ENCODE data around the gene C3orf33. TPM values are rescaled to one million over a fixed set of nuclear protein-coding genes. Genes with fewer than 3 reads are reported as not detected.

Gene C3orf33
- total RNA-seq, 2 donors from 2014 or later, result 2.1 to 2.4 TPM

DNA sequence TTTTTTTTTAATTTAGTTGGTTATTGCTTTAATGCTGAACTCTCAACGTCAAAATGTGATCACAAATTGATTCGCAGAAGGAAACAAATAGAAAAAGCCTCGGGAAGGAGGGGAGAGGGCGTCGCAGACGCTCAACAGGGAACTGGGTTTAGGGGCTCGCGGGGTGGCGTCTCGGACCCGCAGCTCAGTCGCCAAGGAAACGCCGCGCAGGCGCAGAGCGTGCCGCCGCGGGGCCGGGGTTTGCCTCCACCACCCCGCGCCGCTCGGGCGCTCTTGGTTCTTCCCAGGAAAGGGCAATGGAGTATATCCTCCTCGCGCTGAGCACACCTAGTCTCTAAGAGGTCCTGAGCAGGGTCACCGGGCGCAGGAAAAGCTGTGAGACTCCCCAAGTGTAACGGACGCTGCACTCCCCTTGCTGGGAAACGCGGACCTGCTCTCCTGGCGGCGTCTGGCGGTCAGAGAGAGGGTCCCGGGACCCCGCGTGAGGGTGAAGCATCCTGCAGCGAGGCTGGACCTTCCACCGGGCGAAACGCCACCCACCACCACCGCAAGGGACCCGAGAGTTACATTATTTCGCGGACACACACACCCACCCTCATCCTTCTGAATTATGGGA lies 62.0 kb downstream of the C3orf33 start:
- Mint-ChIP-seq H3K27ac (peak overlapping the region; percentile 94), H3K4me3 (peak overlapping the region; percentile 95), H3K36me3 (ENCODE audit: low read depth) (no peaks in the 10 kb centered on the region), H3K27me3 (peaks cover 48% of the 10 kb centered on the region), H3K4me1 (peaks cover 19% of the 10 kb centered on the region)
- no peaks in the 10 kb centered on the region for H3K9me3 ChIP-seq (ENCODE audit: control insufficient read depth, low read length, poor library complexity, severe bottlenecking)
- DNase-seq (peak in 2 of 3 donors; percentile 7 to 12), ATAC-seq (peak; percentile 36)

DNA sequence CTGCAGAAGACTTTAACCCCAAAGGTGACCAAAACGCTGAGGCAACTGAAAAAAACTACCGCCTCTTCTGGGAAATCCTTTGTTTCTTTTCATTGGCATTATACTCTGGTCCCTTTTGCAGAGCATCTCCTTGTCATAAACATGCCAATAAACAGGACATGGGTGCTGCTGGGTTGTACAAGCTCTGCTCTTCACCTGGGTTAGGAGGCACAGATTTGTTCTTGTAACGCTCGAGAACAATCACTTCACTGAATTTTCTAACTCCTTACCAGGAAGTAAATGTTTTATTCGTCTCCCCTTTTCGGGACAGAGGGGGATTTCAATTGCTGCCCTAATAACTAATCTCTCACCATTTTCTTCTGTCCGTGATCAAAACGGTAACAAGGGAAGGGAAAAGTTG lies 62.5 kb downstream of the C3orf33 start:
- peak overlapping the region; percentile 95 for H3K4me3 Mint-ChIP-seq
- DNase-seq, result no peak
- H3K9me3 ChIP-seq (ENCODE audit: control insufficient read depth, low read length, poor library complexity, severe bottlenecking), result no peaks in the 10 kb centered on the region
- H3K4me1 Mint-ChIP-seq, result peaks cover 19% of the 10 kb centered on the region
- no peaks in the 10 kb centered on the region for H3K36me3 Mint-ChIP-seq (ENCODE audit: low read depth)
- peak overlapping the region; percentile 94 for H3K27ac Mint-ChIP-seq
- ATAC-seq, result no peak
- peaks cover 51% of the 10 kb centered on the region for H3K27me3 Mint-ChIP-seq

DNA sequence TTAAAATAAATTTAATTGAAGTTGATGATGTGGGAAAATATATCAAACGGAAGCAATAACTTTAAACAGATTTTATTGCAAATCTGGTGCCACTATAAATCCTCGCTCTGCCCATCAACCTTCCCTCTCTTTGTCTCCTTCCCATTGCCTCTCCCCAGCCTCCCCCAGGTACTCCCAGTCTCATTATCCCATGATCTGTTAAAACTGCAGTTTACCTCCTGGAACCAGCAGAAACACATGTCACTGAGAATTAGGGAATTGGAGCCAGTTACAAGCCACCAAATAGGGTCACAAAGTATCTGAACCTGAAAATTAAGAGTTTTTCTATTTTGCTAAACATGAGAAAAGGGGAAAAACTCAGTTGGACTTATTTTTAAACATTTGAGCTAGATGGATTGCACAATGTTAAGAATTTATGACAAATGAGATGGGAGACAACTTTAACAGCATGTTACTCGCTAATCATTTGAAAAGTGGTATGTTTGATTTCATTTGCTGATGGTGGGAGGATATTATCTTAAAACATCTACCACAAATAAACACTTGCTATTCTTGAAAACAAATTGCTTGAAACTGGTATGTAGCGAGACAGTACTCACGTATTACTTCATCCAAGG lies 63.6 kb downstream of the C3orf33 start:
- Mint-ChIP-seq H3K27ac (no peak overlapping the region), H3K4me3 (peak overlapping the region; percentile 95), H3K36me3 (ENCODE audit: low read depth) (no peaks in the 10 kb centered on the region), H3K4me1 (peaks cover 19% of the 10 kb centered on the region), H3K27me3 (peaks cover 55% of the 10 kb centered on the region)
- ATAC-seq (no peak), DNase-seq (no peak)
- no peaks in the 10 kb centered on the region for H3K9me3 ChIP-seq (ENCODE audit: control insufficient read depth, low read length, poor library complexity, severe bottlenecking)

DNA sequence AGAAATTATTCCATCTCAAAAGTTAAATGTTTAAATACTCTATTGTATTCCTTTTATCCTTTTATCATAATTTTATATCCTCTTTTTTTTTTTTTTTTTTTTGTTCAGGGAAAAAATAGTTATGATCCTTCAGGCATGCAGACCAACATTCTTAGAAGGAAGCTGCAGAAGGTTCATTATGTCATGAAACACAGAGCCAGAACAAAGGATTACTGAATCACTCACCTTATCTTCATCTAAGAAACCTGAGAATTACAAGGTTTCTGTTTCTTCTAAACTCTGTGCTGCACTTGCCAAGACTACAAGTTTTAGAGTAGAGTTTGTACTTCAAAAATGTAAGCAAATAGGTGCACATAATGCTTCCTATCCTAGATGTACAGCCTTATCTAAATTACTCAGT lies 64.5 kb downstream of the C3orf33 start:
- Mint-ChIP-seq H3K4me1 (peaks cover 17% of the 10 kb centered on the region), H3K36me3 (ENCODE audit: low read depth) (no peaks in the 10 kb centered on the region), H3K27ac (no peak overlapping the region), H3K27me3 (peaks cover 58% of the 10 kb centered on the region), H3K4me3 (no peak overlapping the region)
- DNase-seq (no peak), ATAC-seq (no peak)
- H3K9me3 ChIP-seq (ENCODE audit: control insufficient read depth, low read length, poor library complexity, severe bottlenecking), result no peaks in the 10 kb centered on the region

DNA sequence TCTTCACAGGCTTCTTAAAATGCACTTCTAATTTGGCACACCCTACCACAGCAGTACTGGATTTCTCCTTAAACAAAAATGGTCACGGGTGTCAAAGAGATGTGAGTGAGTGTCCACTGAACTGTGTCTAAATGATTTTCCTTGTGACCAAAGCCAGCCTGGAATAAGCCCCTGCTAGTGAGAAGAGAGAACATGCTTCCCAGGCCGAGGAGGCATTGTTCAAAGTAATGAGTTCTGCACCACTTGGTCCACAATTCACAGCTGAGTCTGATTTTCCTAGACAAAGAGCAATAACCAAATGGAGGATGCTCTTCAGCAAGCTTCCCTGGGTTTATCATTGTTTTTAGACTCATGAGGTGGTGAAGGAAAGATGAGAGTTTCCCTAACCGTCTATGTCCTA lies 65.0 kb downstream of the C3orf33 start:
- peaks cover 16% of the 10 kb centered on the region for H3K4me1 Mint-ChIP-seq

DNA sequence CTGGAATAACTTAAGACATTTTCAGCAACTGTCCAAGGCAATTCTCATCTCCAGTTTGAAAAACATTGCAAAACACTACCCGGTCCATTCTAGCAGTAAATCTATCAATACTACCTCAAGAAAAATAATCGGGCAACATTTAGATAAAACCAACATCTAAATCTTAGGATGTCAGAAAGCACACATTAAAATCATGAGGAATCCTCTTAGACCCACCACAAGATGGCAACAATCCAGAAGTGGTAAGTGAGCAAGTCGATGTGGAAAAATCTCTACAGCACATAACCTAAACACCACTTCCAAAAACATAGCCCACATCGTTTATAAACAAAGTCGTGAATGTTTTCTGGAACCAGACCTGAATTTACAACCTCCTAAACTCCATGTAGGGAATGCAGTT lies 66.9 kb downstream of the C3orf33 start:
- H3K4me1 Mint-ChIP-seq, result peaks cover 5% of the 10 kb centered on the region
- no peak overlapping the region for H3K4me3 Mint-ChIP-seq
- no peak for ATAC-seq
- H3K27ac Mint-ChIP-seq, result no peak overlapping the region
- H3K9me3 ChIP-seq (ENCODE audit: control insufficient read depth, low read length, poor library complexity, severe bottlenecking), result no peaks in the 10 kb centered on the region
- DNase-seq, result no peak
- peaks cover 51% of the 10 kb centered on the region for H3K27me3 Mint-ChIP-seq
- H3K36me3 Mint-ChIP-seq (ENCODE audit: low read depth), result no peaks in the 10 kb centered on the region

More for the DNA sequence above, 65.0 kb downstream of the C3orf33 start:
- no peaks in the 10 kb centered on the region for H3K9me3 ChIP-seq (ENCODE audit: control insufficient read depth, low read length, poor library complexity, severe bottlenecking)
- Mint-ChIP-seq H3K4me3 (no peak overlapping the region), H3K27ac (no peak overlapping the region), H3K27me3 (peaks cover 60% of the 10 kb centered on the region), H3K36me3 (ENCODE audit: low read depth) (no peaks in the 10 kb centered on the region)
- DNase-seq (no peak), ATAC-seq (no peak)

DNA sequence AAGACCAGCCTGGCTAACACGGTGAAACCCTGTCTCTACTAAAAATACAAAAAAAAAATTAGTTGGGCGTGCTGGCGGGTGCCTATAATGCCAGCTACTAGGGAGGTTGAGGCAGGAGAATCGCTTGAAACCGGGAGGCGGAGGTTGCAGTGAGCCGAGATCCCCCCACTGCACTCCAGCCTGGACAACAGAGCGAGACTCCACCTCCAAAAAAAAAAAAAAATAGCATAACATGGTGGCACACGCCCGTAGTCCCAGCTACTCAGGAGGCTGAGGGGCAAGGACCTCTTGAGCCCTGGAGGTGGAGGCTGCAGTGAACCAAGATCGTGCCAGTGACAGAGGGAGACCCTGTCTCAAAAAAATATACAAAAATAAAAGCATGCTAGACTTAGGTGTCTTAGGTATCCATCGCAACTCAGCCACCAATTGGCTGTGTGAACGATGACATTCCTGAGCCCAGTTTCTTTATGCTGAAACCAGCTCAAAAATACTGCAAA lies 67.5 kb downstream of the C3orf33 start:
- Mint-ChIP-seq H3K27me3 (peaks cover 56% of the 10 kb centered on the region), H3K36me3 (ENCODE audit: low read depth) (no peaks in the 10 kb centered on the region), H3K4me1 (peaks cover 2% of the 10 kb centered on the region), H3K27ac (no peak overlapping the region), H3K4me3 (no peak overlapping the region)
- ATAC-seq, result no peak
- H3K9me3 ChIP-seq (ENCODE audit: control insufficient read depth, low read length, poor library complexity, severe bottlenecking), result no peaks in the 10 kb centered on the region
- DNase-seq, result no peak

DNA sequence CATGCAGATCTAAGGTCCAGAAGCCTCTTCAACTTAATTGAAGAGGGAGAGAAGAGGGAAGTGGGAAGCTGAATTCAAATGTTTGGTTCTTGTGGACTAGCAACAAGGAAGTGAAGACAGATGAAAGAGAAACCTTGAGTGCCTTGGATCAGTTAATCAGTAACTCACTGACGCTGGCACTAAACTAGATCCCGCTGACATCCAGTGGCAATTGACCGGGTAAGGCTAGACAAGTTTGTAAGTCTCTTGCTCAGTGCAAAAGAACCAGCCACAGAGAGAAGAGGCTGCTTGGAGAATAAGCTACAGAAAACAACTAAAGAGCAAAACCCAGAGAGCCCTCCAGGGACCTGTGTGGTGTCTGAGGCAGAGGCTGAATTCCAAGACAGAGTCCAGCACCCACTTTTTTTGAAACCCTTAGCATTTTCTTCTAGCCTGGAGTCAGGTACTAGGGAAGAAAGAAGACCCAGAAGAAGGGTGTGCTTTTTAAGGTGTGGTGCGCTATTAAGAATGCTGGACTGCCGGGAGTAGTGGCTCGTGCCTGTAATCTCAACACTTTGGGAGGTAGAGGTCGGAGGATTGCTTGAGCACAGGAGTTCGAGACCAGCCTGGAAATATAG lies 68.1 kb downstream of the C3orf33 start:
- H3K27ac Mint-ChIP-seq, result no peak overlapping the region
- no peak for ATAC-seq

DNA sequence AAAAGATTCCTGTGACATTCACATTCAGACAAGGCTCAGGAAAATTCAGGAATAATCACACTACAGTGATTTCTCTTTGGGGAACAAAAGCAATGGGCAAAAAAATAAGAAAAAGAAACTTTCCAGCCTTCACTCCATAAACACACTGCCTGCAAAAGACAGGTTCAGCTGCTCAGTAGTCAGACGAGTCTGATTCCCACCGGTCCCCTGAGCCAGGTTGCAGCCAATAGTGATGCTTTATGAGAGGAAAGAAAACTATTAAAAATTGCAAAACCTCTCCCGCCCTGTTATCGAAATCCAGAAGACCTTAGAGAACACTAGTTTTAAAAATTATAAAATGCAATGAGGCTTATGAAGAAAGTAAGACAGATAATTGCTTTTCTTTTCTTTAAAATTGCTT lies 69.7 kb downstream of the C3orf33 start:
- Mint-ChIP-seq H3K27me3 (peaks cover 57% of the 10 kb centered on the region), H3K27ac (no peak overlapping the region), H3K4me1 (no peaks in the 10 kb centered on the region), H3K4me3 (no peak overlapping the region), H3K36me3 (ENCODE audit: low read depth) (peaks cover 2% of the 10 kb centered on the region)
- no peaks in the 10 kb centered on the region for H3K9me3 ChIP-seq (ENCODE audit: control insufficient read depth, low read length, poor library complexity, severe bottlenecking)
- ATAC-seq, result no peak
- DNase-seq, result no peak

More for the DNA sequence above, 68.1 kb downstream of the C3orf33 start:
- no peaks in the 10 kb centered on the region for H3K36me3 Mint-ChIP-seq (ENCODE audit: low read depth)
- no peaks in the 10 kb centered on the region for H3K9me3 ChIP-seq (ENCODE audit: control insufficient read depth, low read length, poor library complexity, severe bottlenecking)
- no peak overlapping the region for H3K4me3 Mint-ChIP-seq
- no peaks in the 10 kb centered on the region for H3K4me1 Mint-ChIP-seq
- DNase-seq, result no peak
- peaks cover 59% of the 10 kb centered on the region for H3K27me3 Mint-ChIP-seq

DNA sequence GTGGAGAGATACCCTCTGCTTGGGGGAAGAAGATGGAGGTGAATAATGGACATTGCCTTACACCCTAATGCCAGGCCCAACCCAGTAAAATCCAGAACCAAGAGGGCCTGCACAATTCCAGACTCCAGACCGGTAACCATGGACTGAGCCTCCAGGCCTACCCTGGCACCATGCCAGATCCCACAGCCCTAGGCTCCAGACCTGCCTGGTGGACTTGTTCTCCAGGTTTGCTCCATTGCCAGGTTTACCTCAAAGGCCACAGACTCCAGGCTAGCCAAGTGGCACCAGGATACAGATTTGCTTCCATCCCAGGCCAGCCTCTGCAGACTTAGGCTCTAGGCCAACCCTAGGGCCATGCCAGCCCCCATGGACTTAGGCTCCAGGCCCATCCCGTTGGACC lies 75.2 kb downstream of the C3orf33 start:
- Mint-ChIP-seq H3K36me3 (ENCODE audit: low read depth) (peaks cover 3% of the 10 kb centered on the region), H3K4me1 (no peaks in the 10 kb centered on the region), H3K4me3 (no peak overlapping the region), H3K27me3 (peaks cover 36% of the 10 kb centered on the region), H3K27ac (no peak overlapping the region)
- ATAC-seq, result no peak
- H3K9me3 ChIP-seq (ENCODE audit: control insufficient read depth, low read length, poor library complexity, severe bottlenecking), result no peaks in the 10 kb centered on the region
- DNase-seq, result no peak

DNA sequence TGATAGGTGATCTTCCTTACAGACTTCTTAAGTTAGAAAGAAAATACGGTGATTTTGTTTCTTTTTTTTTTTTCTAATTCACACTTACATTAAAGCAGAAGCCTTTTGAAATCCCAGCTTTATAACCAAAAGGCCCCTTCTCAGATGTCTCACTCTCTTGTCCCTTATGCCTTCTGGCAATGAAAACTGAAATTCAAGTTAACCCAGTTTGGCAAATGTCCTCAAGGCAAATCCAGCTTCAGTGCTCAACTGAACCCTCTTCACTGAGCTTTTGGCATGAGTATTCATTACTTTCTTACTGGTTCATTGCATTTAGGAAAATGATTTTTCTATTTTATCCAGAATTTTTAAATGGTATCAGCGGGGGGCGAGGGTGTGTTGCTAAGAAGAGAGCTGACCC lies 78.2 kb downstream of the C3orf33 start:
- Mint-ChIP-seq H3K36me3 (ENCODE audit: low read depth) (peaks cover 3% of the 10 kb centered on the region), H3K4me1 (no peaks in the 10 kb centered on the region), H3K27me3 (peaks cover 23% of the 10 kb centered on the region), H3K4me3 (no peak overlapping the region), H3K27ac (no peak overlapping the region)
- H3K9me3 ChIP-seq (ENCODE audit: control insufficient read depth, low read length, poor library complexity, severe bottlenecking), result no peaks in the 10 kb centered on the region
- ATAC-seq, result no peak
- DNase-seq, result no peak

DNA sequence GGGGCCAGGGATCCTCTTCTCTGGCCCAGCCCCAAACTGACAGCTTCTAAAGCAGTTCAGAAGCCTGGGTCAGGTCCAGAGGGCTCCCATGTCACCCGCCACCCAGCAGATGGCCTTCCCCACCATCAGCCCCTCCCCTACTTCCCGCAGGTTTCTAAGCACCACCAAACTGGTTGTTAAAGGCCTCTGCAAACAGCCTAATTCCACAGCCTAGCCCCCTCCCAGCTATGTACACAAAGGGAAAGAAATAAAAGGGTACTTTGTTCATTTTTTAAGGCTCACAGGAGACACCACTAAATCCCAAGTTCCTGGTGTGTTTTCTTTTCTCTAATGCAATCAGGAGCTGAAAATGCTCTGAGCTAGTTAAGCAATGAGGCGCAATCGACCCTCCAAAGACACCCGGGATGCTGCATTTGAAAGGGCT lies 91.8 kb downstream of the C3orf33 start:
- H3K27ac Mint-ChIP-seq, result no peak overlapping the region
- H3K4me1 Mint-ChIP-seq, result no peaks in the 10 kb centered on the region
- no peak overlapping the region for H3K4me3 Mint-ChIP-seq
- no peaks in the 10 kb centered on the region for H3K9me3 ChIP-seq (ENCODE audit: control insufficient read depth, low read length, poor library complexity, severe bottlenecking)
- DNase-seq, result no peak
- H3K27me3 Mint-ChIP-seq, result no peaks in the 10 kb centered on the region
- H3K36me3 Mint-ChIP-seq (ENCODE audit: low read depth), result no peaks in the 10 kb centered on the region
- no peak for ATAC-seq

Measured in T-helper 17 cell (primary cell).